Glutamatergic neuron (in vitro differentiated cells): ENCODE results near the gene SMAD9. TPM values are rescaled to one million over a fixed set of nuclear protein-coding genes. Genes with fewer than 3 reads are reported as not detected.
A peak's percentile ranks its signal among the peaks of the same experiment; 100 is the strongest.

Source experiments
- DNase-seq: peaks from one replicate; pipeline ENCODE4 v3.0.0; 2022
- H3K27ac Mint-ChIP-seq: one replicate; pipeline ENCODE4 v1.8.0; 2020; ENCODE audit warnings: mild to moderate bottlenecking, mixed read lengths, inconsistent platforms; ENCODE audit not compliant: unreplicated experiment
- H3K27me3 Mint-ChIP-seq: one replicate; pipeline ENCODE4 v1.8.0; 2020; ENCODE audit warnings: mild to moderate bottlenecking, moderate library complexity, mixed read lengths, inconsistent platforms; ENCODE audit not compliant: unreplicated experiment
- H3K36me3 Mint-ChIP-seq: one replicate; pipeline ENCODE4 v1.8.0; 2020; ENCODE audit warnings: mild to moderate bottlenecking, mixed read lengths, inconsistent platforms; ENCODE audit not compliant: unreplicated experiment
- H3K4me1 Mint-ChIP-seq: one replicate; pipeline ENCODE4 v1.8.0; 2020; ENCODE audit warnings: mild to moderate bottlenecking, low read depth, mixed read lengths, inconsistent platforms; ENCODE audit not compliant: unreplicated experiment
- H3K4me3 Mint-ChIP-seq: one replicate; pipeline ENCODE4 v1.8.0; 2020; ENCODE audit warnings: mild to moderate bottlenecking, mixed read lengths, inconsistent platforms; ENCODE audit not compliant: unreplicated experiment
- H3K9me3 Mint-ChIP-seq: one replicate; pipeline ENCODE4 v1.8.0; 2020; ENCODE audit warnings: mild to moderate bottlenecking, moderate library complexity, mixed read lengths, inconsistent platforms; ENCODE audit not compliant: unreplicated experiment
- CTCF ChIP-seq: fragments of 200-600 bp; sonication (generic); IDR thresholded peaks from one replicate; pipeline ENCODE4 v1.5.0; 2021; ENCODE audit not compliant: partially characterized antibody, unreplicated experiment
- long read RNA-seq: library from polyadenylated mRNA; unstranded; transcript quantifications from one replicate; pipeline ENCODE4 v2.0.0, GENCODE V29; 2020; ENCODE audit not compliant: unreplicated experiment
- total RNA-seq: library from RNA; stranded (reverse); fragmentation: NEBNext Ultra II Directional; extraction: Animal tissue kit (Norgen Biotek cat#: 25700); gene quantifications from one replicate; pipeline ENCODE4 v1.2.1, GENCODE V29; 2021; ENCODE audit not compliant: unreplicated experiment

Gene SMAD9
- total RNA-seq: 43.6 TPM
- long read RNA-seq, full-length matches to known transcripts: 1 of 6 reads
- long read RNA-seq, partial matches to known transcripts: 1 of 6 reads
- long read RNA-seq, other reads (novel, unspliced or antisense): 4 of 6 reads

DNA sequence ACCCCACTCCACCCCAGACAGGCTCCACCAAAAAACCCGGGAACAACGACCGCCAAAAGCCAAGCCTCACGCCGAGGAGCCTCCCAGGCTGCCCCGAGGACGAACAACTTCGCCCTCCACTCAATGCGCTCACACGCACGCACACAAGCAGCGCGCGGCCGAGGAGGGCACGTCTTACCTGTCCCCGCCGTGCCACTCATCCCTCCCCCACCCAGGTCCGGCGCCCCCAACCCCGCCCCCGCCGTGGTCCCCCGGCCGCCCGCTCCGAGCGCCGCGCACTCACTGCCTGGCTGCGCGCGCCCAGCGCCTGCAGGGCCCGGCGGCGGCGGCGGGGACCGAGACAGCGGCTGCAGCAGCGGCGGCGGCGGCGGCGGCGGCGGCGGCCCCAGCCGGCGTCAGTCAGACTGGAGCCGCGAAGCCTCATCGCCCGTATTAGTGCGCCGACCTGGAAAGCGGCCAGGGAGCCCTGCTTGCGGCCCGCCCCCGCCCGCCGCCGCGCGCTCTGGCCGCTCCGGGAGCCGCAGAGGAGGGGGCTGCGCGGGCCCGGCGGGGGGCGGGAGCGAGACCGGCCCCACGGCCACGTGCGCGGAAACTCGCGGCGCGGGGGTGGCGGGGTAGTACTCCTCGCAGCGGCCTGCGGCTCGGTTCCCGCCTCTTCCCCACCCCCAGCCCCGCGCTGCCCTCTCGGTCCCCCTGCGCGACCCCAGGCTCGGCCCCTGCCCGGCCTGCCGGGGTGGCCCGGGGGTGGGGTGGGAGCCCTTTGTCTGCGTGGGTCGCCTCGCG is at the start of gene SMAD9:
Gene SMAD9 (minus strand): TSS at position 406 of the 783 bp plus-strand sequence. CDS start 40,549 bp downstream, outside the sequence.
- Mint-ChIP-seq H3K27me3 (peaks cover 11% of the 10 kb centered on the region), H3K4me3 (peak within 1 kb of the TSS; percentile 89), H3K4me1 (peaks cover 24% of the 10 kb centered on the region), H3K9me3 (peaks cover 13% of the 10 kb centered on the region), H3K36me3 (no peaks in the 10 kb centered on the region), H3K27ac (peak within 1 kb of the TSS; percentile 93)
- TF ChIP-seq CTCF: no peak
- peak; percentile 77 for DNase-seq

DNA sequence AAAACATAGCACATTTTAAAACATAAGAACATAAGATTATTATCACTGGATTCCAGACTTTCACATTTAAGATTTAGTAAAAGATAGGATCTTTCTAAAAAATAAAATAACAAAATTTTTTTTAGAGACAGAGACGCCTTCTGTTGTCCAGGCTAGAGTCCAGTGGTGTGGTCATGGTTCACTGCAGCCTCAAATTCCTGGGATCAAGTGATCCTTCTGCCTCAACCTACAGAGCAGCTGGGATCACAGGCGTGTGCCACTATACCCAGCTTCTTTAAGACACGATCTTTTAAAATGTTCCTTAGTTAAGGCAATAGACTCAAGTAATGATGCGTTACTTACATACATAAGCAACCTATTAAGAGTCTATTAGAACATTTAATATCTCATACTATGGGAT is 46.4 kb upstream of the SMAD9 start:
- DNase-seq: no peak
- Mint-ChIP-seq H3K27me3 (no peaks in the 10 kb centered on the region), H3K27ac (no peak overlapping the region), H3K4me1 (no peaks in the 10 kb centered on the region), H3K9me3 (no peaks in the 10 kb centered on the region), H3K36me3 (no peaks in the 10 kb centered on the region), H3K4me3 (no peak overlapping the region)
- no peak for TF ChIP-seq CTCF

GRCh38 chr13:36965767-36966166 is 45.7 kb upstream of the SMAD9 start:
- H3K27ac Mint-ChIP-seq: no peak overlapping the region
- DNase-seq: no peak
- H3K27me3 Mint-ChIP-seq: no peaks in the 10 kb centered on the region
- no peaks in the 10 kb centered on the region for H3K4me1 Mint-ChIP-seq
- no peaks in the 10 kb centered on the region for H3K9me3 Mint-ChIP-seq
- H3K4me3 Mint-ChIP-seq: no peak overlapping the region
- no peak for TF ChIP-seq CTCF
- no peaks in the 10 kb centered on the region for H3K36me3 Mint-ChIP-seq

DNA sequence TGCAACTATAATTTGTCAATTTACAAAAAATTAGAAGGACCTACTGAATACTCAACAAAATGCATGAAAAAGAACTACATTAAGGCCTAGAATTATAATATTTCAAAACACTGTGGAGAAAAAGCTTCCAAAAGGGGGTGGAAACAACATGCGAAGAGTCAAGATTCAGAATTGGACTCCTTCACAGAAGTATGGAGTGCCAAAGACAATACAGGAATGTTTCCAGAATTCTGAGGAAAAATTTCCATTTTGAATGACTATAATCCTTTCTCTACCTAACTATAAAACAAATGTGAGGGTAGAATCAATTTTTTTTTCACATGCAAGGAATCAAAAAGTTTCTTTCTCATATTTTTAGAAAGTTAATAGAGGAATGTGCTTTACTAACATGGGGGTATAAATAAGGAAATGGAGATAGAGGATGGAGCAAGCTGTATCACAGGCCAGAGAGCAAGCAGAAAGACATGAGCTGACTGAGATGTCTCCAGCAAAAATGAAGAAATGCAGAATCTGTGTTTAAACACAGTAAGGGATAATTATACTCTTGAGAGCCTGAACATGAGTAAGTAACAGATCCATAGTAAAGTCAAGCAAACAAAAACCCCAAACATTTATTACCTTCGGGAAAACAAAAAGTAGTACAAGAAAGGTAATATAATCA is 39.5 kb upstream of the SMAD9 start:
- DNase-seq: no peak
- H3K4me3 Mint-ChIP-seq: no peak overlapping the region
- TF ChIP-seq CTCF: no peak
- H3K9me3 Mint-ChIP-seq: peaks cover 3% of the 10 kb centered on the region
- H3K4me1 Mint-ChIP-seq: peaks cover 1% of the 10 kb centered on the region
- no peaks in the 10 kb centered on the region for H3K27me3 Mint-ChIP-seq
- H3K27ac Mint-ChIP-seq: no peak overlapping the region
- peaks cover 15% of the 10 kb centered on the region for H3K36me3 Mint-ChIP-seq

- H3K27me3 Mint-ChIP-seq: no peaks in the 10 kb centered on the region
- H3K4me1 Mint-ChIP-seq: peaks cover 5% of the 10 kb centered on the region
- peaks cover 3% of the 10 kb centered on the region for H3K9me3 Mint-ChIP-seq
- peak overlapping the region; percentile 57 for H3K27ac Mint-ChIP-seq
- no peak for DNase-seq
- no peak overlapping the region for H3K4me3 Mint-ChIP-seq
- H3K36me3 Mint-ChIP-seq: peaks cover 15% of the 10 kb centered on the region
- TF ChIP-seq CTCF: no peak
Observed at GRCh38 chr13:36954542-36954941, 34.5 kb upstream of the SMAD9 start.
